ENCODE data around the gene CACNA2D4.

The CACNA2D4 gene

DNA sequence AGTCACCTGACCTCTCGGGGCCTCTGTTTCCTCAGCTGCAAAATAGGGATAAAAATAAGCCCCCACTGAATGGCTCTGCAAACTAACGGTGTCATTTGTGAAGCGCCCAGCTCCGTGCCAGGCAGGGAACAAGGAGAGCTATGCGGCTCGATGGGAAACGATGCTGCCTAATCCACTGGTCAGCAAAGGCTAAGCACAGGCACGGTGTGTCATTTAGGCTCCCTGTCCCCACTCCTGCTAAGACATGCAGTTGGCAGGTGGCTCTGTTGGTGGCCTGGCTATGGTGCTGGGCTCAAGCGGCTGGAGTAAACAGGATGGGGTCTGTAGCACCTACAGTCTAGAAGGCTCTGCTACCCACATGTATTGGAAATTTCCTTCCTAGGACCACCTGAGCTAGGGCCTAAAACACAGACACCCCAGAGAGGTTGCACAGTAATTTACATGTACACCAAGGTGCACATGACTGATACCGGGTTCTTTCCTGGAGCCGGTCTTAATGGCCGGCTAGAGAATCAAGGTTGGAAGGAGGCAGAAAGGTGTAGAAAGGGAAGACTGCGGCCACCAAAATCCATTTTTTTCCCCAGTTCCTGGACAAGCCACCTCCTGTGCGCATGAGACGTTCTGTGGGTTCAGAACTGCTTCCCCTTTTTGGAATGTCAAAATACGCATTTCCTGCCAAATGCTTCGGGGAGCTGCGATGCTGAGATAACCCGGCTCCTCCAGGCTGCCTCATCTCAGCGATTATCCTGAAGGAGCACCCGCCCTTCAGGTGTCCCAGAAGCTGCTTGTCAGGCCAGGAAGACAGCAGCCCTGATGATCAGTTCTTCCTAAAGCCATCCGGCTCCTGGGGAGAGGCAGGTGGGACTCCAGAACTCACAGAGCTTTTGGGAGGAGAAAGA is 1.0 kb downstream of the CACNA2D4 start:
- no peak for DNase-seq

- no peak for DNase-seq
Measured at GRCh38 chr12:1916371-1917171, 1.9 kb downstream of the CACNA2D4 start.

DNA sequence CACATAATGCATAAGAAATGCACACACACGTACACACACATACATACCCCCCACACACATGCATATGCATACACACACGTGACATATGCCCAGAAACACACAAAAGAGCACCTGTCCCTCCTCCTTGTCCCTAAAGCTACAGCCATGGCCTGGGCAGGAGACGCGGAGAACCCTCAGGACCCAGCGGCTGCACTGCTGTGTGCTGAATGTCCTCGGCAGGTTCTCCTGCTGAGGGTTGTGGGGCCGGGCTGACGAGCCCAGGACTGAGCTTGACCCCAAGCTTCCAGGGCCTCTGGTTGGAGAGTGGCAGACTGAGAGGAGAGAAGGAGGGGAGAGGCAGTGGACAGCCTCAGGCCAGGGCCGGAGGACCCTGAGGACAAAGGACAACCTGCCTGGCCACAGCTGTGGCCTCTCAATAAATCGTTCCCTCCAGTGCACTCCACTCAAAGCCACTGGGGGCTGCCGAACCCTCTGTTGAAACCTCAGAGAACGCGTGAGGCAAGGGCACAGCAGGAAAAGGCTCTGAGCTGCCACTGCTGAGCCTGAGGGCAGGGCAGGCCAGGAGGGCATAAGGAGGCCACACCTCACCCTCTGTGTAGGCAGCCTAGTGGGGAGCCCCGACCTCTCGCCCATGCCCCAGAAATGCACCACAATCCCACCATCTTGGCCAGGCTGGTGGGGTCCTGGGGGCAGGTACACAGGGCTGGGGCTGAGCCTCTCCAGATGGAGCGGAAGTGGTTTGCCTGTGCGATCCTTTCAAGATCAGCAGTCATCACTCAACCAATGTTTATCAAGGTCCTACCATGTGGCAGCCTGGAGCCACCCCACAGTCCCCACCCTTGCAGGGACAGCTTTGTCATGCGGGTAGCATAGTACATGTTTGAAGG is 3.1 kb downstream of the CACNA2D4 start:
- no peak for DNase-seq

DNA sequence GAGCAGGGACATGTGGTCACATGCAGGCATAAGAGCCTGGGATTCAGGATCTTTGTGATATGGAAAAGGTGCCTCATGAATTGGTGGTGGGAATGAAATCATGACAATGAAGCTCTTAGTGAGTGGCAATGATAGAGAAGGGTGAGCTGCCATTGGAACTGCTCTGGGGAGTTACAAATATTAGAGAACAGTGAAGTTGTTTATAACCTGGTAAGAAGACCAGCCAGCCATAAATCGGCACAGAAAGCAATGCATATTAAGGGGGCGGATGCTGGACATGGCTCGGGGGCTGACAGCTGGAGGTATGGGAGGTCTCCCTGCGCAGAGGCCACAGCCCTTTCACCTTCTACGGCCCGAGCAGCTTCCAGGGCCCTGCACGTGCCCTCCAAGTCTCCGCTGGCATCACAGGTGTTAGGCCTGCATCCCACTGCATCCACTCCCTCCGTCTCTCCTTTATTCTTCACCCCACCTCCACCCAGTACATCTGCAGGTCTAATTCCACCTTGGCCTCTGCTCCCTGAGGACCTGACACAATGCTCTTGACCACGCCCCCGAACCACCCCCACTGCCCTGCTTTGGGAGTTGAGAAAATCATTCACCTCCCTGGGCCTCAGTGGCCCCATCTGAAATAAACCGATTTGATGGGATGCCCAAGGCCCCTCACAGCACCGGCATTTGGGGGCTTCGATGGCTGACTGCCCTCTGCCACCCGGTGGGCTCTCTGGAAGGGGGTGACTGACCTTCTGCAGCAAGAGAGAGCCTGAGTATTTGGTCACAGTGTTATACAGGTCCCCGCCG is 4.1 kb downstream of the CACNA2D4 start:
- DNase-seq: no peak

DNA sequence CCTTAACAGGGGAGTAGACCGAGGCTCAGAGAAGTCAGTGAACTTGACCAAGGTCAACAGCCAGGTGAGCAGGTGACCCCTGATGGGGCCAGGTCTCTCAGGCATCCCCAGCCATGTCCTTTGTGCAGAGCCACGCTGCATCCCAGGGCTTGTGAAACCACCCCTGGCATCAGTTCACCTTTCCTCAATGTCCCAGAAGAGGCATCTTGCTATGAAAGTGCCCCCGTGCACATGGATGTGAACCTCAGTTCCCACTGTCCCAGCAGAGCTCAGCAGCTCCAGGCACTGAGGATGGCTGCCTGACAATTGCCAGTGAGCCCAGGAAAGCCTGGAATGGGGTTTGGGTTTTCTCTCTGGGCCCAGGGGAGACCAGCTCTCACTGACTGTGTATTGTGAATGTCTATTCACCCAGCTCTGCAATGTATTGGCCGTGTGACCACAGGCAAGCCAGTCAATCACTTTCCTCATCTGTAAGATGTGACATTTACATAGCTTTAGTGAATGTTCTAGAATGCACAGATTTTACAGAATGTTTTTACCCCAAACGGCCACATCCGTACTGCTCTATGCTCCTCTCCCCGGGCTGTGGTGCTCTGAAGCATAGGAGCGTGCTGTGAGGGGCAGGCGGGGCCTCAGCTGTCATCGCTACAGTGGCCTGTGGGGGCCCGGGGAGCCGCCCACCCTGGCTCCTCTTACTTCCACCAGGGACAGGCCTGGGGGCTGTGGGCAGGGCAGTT is 4.9 kb downstream of the CACNA2D4 start:
- no peak for DNase-seq

DNA sequence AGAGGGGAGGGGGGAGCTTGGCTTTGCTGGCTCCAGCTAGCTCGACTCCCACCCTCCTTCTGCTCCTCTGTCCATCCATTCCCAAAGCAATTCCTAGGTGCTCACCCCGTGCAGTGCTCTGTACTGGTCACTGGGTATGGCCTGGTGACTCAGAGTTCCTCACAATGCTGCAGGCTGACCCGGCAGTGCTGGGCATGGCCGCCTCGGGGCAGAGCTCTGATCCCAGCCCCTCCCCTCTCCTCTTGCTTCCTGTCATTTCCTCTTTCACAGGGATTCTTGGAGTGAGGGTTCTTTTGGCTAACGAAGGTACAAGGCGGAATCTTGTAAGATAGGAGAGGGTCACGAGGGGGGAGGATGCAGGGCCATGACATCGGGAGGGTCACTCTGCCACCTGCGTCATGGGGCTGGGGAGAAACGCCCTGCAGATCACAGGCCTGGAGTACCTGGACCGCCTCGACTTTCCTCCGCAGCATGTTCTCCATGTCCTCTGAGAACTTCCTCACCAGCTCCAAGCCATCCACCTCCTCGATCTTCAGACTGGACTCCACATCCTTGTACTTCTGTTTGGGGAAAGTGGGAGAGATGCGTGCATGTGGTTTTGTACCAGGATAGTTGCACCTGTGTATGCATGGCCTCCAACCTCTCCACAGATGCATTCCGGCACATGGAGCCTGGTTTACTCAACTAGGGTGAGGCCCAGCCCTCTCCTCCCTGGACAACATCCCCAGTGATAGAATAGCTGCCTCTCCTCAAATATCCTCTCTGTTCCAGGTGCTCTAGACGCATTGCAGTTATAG is 5.7 kb downstream of the CACNA2D4 start:
- DNase-seq: no peak

GRCh38 chr12:1911598-1912575 is 6.6 kb downstream of the CACNA2D4 start:
- DNase-seq: no peak

DNA sequence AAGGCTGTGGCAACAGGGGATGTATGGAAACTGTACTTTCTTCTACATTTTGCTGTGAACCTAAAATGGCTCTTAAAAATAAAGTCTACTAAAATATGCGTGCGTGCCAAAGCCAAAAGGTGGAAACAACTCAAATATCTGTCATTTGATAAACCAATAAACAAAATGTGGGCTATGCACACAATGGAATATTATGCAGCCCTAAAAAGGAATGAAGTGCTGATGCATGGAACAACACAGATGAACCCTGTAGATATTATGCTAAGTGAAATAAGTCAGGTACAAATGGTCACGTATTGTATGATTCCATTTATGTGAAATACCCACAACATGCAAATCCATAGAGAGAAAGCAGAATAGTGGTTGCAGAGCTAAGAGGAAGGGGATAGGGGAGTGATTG is 8.0 kb downstream of the CACNA2D4 start:
- DNase-seq: no peak

- DNase-seq: no peak
Measured at GRCh38 chr12:1908758-1909157, 9.7 kb downstream of the CACNA2D4 start.

- peak in 1 of 2 experiments; percentile 36 for DNase-seq
Measured at GRCh38 chr12:1907652-1908611, 10.5 kb downstream of the CACNA2D4 start.

DNA sequence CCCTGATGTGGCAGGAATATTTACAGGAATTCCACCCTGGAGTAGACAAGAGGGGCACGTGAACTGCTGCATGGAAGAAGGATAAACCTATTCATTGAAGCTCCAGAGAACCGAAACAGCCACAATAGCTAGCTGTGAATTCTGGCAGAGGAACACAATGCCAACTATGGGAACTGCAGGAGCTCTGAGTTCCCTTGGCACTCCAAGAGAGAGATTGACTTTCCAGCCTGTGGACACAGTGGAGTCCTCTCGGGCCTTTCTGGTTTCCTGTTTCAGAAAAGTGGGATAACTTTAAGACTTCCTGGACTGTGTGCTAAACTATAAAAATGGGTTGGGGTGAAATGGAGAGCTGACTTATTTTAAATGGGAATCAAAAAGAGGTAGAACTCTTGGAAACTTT is 11.9 kb downstream of the CACNA2D4 start:
- no peak for DNase-seq

DNA sequence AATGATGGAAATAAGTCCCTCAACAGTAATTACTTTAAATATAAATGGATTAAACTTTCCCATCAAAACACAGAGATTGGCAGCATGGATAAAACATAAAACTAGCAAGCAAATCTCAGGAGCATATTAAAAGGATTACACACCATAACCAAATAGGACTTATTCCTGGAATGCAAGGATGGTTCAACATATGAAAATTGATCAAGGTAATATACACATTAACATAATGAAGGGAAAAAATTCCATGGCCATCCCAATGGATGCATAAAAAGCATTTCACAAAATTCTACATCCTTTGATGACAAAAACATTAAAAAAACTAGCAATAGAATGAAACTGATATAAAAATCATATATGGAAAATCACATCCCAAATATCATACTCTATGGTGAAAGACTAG is 13.6 kb downstream of the CACNA2D4 start:
- no peak for DNase-seq

DNA sequence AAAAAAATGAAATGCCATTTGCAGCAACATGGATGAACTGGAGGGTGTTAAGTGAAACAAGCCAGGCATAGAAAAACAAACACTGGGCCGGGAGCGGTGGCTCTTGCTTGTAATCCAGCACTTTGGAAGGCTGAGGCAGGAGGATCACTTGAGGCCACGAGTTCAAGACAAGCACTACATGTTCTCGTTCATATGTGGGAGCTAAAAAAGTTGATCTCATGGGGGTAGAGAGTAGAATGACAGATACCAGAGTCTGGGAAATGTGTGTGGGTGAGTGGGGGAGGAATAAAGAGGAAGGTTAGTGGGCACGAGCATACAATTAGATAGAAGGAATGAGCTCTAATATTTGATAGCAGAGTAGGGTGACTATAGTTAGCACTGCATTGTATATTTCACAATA is 21.5 kb downstream of the CACNA2D4 start:
- no peak for DNase-seq

DNA sequence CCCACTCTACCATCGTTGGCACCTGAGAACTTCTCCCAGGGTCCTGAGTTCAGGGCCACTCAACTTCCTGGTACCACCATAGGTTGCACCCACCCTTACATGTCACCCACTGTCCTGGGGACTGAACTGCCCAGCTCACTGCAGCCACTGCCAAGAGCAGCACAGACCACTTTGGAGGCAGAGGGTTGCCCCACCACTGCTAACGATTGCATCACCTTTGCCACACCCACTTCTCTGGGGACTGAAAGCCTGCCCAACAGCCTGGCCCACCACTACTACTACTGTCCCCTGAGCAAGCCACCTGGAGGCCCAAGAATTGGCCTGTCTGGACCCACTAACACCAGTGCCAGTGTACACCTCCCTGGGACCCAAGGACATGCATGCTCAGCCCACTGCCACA is 27.6 kb downstream of the CACNA2D4 start:
- DNase-seq: no peak

DNA sequence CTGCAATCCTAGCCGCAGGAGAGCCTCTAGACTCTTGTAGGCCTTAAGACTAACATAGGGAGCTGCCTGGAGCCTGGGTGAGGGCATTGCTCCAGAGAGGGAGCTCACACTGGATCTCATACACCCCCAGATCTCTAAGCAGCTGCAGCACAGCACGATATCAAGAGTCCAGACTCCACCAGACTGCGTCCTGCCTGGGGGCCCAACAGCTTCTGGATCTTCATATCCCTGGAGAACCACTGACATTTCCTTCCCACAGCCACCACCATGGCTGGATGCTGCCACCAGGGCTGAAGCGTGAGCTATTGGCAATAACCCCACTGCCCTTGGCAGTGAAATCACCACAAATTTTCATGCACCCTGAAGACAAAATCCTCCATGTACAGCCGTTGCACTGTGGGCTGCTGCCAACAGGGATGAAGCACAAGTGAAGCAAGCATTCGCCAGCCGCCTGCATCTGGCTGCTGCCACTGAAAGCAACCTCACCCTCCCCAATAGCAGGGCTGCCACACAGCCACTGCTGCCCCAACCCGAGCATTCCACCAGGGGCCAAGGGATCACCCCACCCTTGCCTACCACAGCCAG is 28.2 kb downstream of the CACNA2D4 start:
- DNase-seq: no peak

DNA sequence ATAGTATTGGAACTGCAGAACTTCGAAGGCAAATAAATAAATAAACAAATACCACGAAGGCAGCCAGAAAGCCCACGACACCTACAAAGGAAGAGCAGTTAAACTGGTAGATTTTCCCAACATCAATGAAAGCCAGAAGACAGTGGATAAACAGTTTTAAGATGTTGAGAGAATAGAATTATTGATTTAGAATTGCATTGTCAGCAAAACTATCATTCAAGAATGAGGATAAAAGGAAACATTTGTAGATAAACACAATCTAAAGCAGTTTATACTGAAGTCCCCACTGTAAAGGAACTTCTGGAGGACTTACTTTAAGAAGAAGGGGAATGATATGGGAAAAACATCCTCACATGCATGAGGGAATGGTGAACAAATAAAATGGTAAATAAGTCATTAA is 29.5 kb downstream of the CACNA2D4 start:
- no peak for DNase-seq

DNA sequence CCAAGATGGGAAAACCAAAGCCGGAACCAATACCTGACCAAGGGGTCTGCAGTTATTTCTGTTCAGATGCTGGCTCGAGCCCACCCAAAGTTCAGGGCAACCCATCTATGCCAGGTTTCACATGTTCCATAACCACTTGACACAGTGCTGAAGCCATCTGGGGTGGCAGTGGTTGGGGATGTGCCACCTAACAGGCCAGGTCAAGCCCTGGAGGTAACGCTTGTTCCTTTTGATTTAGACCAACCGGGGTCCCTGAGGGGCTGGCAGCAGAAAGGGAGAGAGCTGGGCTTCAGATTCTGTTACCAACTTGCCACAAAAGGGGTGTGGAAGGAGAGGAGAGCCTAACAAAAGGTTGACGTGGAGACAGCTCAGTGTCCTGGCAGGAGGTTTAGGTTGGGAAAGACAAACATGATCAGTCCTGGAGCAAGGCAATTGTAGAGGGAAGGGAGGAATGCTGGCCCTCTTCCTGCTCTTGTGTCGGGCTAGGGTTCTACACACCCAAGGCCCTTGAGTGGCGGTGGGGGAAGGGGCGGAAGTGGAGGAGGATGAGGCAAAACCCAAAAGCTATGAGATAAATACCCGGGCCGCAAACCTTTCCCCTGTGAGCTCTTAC is 31.9 kb downstream of the CACNA2D4 start:
- no peak for DNase-seq
